GM18951 (cell line): ENCODE data around the gene TTLL8.
A peak's percentile ranks its signal among the peaks of the same experiment; 100 is the strongest.

Experiments
- POLR2A ChIP-seq: IDR thresholded peaks from 4 replicates; pipeline ENCODE4 v1.6.1; 2011; ENCODE audit warnings: mild to moderate bottlenecking; ENCODE audit not compliant: insufficient read length, insufficient read depth; ENCODE audit errors: extremely low read depth
- in situ Hi-C: fragments of 300-500 bp; cut with MboI; formaldehyde crosslinking; loops from one replicate; pipeline ENCODE4 v1.12.0; 2022; ENCODE audit warnings: low sequenced_read_pairs, mixed read lengths, inconsistent platforms; ENCODE audit not compliant: unreplicated experiment

Gene TTLL8

DNA sequence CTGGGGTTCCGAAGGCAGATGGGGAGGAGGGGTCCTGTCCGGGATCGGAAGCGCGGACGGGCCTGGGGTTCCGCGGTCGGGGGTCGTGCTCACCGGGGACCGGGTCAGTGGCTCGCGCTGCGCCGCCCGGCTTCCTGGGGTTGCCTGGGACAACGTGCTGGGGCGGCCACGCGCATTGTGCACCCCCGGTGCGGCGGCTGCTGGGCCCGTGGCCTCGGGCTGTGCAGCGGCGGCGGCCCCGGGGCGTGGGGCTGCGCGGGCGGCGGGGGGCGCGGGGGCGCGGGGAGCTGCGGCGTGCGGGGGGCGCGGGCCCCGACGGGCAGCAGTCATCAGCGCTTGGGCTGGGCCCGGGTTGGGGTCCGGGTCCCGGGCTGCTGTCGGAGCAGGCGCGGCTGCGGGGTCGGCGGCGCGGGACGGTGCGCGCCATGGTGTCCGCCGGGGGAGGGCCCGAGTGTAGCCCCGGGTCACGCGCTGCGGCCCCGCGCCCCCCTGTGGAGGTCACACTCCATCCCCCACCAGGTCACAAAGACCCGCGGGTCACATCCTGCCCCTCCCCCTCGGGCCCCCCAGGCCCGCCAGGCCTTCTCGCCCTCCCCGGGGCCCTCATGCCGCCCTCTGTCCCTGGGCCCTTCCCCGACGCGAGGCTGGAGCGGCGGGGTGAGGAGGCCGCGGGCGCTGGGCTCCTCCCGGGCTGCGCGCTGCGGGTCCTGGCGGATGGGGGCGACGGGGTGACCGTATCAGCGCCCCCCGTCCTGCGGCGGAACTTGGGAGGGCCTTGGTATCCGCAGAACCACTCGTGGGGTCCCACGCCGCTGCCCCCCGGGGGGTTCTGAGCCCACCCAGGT, at the start of gene TTLL8:
TTLL8 (minus strand) TSS at position 238 of the 845 bp plus-strand sequence.
- in situ Hi-C loops: no loop called here
- TF ChIP-seq POLR2A: no peak

GRCh38 chr22:50107529-50107928, 49.4 kb upstream of the TTLL8 start:
- in situ Hi-C loops: no loop called here

DNA sequence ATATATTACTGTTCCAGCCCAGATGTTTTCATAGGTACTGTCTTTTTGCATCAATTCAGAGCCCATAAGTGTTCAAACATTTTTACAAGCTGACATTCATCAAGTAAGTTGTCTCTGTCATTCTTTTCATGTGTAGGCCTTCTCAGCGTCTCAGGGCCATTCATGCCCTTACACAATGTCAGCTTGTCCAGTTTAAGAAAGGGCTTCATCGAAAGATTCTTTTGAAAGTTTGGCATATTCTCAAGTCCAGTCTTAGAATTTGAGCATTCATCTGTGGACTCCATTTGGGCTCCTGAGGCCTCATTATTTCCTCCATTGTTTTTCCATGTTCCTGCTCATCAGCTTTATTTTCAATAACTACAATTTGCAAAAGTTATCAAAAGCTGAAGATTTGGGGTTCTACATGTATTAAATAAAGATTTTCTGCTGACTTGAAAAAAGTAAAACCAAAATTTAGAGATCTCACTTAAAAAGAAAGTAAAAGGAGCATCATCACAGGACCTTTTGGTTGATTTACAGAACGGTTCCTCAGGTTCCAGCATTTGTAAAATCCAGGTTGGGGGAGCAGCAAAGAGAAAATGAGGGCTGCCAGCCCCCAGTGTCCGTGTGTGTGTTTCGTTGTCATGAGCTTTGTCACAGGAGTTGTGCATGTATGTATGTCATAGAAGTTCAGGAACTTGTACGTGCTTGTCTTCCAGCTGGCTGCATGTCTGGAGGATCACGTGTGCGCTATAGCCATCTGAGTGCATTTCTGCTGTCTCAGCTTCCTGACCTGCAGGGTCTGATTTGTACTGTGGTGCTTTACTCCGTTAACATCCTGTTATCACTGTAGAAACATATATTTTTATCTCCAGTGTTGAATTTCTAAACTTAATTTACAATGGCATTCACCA, 47.4 kb upstream of the TTLL8 start:
- in situ Hi-C loops: no loop called here
- TF ChIP-seq POLR2A: peak; percentile 44

More at GRCh38 chr22:50107529-50107928, 49.4 kb upstream of the TTLL8 start:
- no peak for TF ChIP-seq POLR2A

DNA sequence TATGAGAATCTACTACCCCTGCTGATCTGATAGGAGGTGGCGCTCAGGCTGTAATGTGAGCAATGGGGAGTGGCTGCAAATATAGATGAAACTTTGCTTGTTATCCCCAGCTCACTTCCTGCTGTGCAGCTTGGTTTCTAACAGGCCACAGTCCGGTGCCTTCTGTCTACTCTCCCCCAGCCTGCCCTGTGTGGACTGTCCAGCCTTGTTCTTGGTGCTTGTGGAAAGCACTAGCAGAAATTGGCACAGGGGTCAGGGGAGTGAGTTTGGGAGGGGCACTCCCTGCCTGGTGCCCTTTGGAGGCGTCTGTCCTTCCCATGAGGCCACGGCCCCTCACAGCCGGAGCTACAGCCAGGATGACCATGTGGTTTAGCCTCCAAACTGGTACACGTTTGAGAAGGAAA, 46.0 kb upstream of the TTLL8 start:
- no peak for TF ChIP-seq POLR2A
- in situ Hi-C loops: no loop called here

- no peak for TF ChIP-seq POLR2A
- in situ Hi-C loops: no loop called here
Measured at GRCh38 chr22:50102946-50103345, 44.8 kb upstream of the TTLL8 start.

GRCh38 chr22:50101870-50102565, 43.9 kb upstream of the TTLL8 start:
- TF ChIP-seq POLR2A: no peak
- in situ Hi-C loops: no loop called here

DNA sequence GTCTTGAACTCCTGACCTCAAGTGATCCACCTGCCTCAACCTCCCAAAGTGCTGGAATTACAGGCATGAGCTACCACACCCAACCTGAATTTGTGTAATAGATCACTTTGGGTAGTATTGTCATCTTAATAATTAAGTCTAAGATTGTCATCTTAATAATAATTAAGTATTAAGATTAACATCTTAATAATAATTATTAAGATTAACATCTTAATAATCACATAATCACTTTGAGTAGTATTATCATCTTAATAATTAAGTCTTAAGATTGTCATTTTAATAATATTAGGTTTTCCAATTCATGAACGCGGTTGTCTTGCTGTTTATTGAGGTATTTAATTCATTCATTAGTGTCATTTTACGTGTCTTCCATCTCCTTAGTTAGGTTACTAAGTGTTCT, 40.0 kb upstream of the TTLL8 start:
- TF ChIP-seq POLR2A: no peak
- in situ Hi-C loops: no loop called here

- no peak for TF ChIP-seq POLR2A
- in situ Hi-C loops: no loop called here
Measured at GRCh38 chr22:50092342-50092741, 34.2 kb upstream of the TTLL8 start.

DNA sequence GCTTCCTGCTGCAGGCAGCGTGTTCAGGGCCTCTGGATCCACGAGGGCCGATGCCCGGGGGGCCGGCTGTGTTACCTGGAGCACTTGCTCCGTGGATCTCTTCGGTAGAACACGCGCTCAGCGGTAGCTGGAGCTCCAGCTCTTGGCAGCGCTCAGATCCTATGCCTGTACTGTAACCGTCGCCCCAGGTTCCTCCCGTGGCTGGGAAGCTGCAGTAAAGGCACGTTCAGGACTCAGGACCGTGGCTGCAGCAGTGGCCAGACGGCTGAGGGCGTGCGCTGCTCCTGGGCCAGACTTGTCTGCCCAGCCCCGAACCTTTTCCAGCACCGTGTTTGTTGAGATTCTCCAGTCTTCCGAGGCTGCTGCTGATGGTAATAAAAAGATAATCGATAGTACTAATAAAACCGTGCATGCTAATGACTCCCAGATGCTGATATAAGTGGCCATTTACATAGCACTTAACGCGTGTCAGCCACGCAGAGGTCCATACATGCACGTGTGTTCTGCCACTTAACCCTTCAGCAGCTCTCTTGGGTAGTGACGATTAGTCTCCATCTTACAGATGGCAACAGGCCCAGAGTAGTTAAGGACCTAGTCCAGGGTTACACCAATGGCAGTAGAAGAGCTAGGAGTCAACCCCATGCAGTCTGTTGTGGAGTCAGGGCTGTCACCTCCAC, 33.1 kb upstream of the TTLL8 start:
- TF ChIP-seq POLR2A: no peak
- in situ Hi-C loops: no loop called here

DNA sequence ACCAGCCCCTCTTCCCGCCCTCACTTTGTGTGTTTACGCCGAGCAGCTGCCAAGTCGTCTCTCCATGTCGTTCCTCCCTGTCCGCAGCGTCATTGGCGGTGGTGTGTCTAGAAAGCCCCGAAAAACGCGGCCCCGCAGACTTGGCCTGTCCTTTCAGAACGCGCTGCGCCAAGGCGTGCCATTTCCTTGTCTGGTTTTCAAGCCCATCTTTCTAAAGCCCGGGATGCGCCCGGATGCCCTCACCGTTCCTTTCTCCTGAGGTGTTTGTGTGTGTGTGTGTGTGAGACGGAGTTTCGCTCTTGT, 32.3 kb upstream of the TTLL8 start:
- in situ Hi-C loops: no loop called here
- TF ChIP-seq POLR2A: no peak

DNA sequence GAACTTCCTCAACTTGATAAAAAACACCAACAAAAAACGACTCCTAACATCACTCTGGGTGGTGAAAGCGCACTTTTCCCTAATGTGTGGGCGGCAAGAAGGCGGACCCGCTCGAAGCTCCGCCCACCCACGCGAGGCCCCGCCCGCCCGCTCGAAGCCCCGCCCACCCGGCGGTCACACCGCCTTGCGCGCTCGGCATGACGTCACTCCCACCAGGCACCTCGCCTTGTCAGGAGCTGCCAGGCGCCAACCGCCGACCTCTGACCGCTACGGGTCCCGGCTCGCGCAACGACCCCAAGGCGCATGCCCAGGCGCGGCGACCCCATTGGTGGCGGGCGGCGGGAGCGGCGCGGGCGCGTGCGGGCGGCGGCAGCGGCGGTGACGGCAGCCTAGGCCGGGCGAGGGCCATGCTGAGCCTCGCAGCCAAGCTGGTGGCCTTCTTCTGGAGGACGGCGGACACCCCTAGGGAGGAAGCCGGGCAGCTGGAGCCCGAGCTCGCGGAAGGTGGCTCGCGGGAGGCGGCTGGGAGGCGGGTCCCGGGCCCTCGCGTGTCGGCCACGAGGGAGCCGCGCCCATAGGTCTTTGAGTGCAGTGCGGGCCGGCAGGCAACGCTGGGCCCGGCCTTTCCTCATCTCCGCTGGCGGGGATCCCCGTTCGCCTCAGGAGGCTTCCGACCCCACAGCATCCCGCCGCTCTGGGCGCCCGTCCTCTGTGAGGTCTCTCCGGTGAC, 31.7 kb upstream of the TTLL8 start, which contains the start of gene MOV10L1:
MOV10L1 (plus strand) TSS at position 325 of the 730 bp plus-strand sequence; CDS start at position 408, 83 bp downstream.
- in situ Hi-C loops: no loop called here
- TF ChIP-seq POLR2A: no peak

- in situ Hi-C loops: no loop called here
- TF ChIP-seq POLR2A: no peak
Measured at GRCh38 chr22:50089231-50089630, 31.1 kb upstream of the TTLL8 start.
